D721Med (cell line): ENCODE data around the gene KCP.

Experiments
- DNase-seq: peaks from one replicate; pipeline ENCODE4 v3.0.0; 2011; ENCODE audit warnings: low spot score; ENCODE audit not compliant: insufficient read length
- FAIRE-seq: peaks from 2 replicates; lab custom pipeline; 2011; peaks lifted over from hg19 to GRCh38; lab: Jason Lieb, UNC
- CTCF ChIP-seq: IDR thresholded peaks from 2 replicates; pipeline ENCODE4 v1.5.1; 2012; ENCODE audit warnings: mild to moderate bottlenecking, control low read depth; ENCODE audit not compliant: insufficient read depth; ENCODE audit errors: missing control alignments

The KCP gene

DNA sequence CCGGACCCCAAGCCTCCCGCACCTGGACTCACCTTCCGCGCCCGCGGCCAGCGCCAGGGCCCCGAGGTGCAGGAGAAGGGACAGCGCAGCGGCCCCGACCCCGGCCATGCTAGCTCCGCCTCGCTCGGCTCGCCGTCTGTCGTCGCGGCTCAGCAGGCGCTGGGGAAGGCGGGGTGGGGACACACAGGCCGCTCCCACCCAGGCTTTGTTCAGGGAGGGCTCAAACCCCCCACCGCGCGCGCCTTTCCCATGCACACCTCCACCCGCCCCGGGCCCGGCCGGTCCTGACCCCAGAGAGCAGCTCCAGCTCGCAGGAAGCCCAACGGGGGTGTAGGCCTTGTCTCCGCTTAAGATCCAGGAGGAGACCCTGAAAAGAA, at the start of gene KCP:
Gene KCP (minus strand): TSS at position 141 of the 377 bp plus-strand sequence. CDS start 33 bp downstream, at position 108.
- TF ChIP-seq CTCF: no peak
- FAIRE-seq (no peak), DNase-seq (peak; percentile 77)

- no peak for DNase-seq
- no peak for TF ChIP-seq CTCF
- FAIRE-seq: no peak
These were observed 48.8 kb upstream of the KCP start for GRCh38 chr7:128959296-128959695.

- no peak for TF ChIP-seq CTCF
- no peak for DNase-seq
- FAIRE-seq: no peak
These were observed 45.5 kb upstream of the KCP start for GRCh38 chr7:128955981-128956380.

DNA sequence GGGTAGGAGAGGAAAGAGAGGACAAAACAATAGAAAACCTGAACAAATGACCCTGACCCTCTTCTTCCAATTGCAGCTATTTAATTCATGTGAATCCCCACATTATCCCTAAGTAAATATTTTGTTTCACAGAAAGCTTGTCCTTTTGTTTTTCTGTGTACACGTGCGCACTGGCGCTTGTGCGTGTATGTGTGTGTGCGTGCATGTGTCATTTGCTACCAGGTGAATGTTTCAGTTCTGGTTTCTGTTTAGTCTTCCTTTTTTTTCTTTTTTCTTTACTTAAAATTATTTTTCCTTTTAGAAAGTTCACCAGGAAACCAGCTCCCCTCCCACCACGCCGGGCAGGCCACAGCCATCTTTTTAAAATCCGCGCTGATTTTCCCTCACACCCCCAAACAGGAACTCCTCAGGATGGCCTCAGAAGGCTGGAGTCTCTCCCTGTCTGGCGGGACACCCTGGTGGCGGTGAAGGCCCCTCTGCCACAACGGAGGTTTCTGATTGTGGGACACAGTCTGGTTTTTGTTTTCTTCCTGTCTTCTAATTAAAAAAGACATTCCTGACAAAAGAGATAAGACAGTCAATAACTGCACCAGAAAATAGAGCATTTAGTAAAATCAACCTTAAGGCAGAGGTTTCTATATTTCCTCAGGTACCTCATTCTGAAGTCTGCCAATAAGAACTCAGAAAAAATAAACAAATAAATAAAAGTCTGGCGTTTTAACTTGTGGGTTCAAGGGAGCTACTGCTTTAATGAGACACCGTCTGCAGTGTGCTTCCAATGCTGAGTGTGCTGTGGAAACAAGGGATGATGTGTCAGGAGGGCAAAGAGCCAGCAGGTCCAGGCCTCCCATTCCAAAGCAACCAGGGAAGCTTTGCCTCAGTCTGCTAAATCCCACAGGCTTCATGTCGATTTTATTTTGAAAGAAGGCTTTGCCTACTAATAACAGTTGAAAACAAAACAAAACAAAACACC, 44.6 kb upstream of the KCP start:
- DNase-seq (no peak), FAIRE-seq (no peak)
- TF ChIP-seq CTCF: no peak

DNA sequence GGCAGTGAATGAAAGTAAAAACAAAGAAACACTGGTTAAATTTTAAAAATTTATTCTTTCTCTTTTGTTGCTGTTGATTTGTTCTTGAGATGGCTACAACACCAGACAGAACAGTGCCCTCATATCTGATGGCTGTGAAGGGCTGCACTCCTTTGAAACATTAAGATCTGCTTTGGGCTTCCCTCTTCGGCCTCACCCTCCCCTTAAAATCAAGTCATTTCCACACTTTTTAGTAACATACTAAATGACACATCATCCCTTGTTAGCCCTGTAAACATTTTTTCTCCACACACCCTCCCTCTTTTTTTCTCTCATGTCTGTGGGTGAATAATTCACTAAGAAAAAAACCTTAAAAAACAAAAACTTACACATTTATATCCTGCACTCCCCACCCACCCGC, 43.6 kb upstream of the KCP start:
- DNase-seq (no peak), FAIRE-seq (no peak)
- no peak for TF ChIP-seq CTCF

DNA sequence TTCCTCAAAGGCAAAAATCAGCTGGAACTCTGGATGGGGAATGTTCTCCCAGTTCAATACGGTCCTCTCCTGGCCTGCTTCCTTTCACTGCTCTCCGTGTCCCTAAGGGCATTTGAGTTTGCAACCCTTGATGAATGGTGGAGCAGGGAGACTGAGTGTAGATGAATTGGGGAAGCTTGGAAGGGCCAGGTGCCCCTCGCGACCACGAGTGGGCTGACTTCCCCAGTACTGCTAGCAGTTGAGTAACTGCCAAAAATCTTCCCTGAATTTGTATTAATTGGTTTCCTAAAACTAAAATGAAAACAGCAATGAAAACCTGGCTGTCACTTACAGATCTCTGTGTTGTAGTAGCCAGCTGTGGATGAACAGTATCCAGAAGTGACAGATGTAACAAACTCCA, 40.8 kb upstream of the KCP start:
- no peak for FAIRE-seq
- no peak for DNase-seq
- TF ChIP-seq CTCF: no peak
